Liver (tissue), 3 donors: Measurements from ENCODE around the gene STAT5B.

ENCODE experiments used
- ATF3 ChIP-seq: IDR thresholded peaks from 2 replicates; pipeline ENCODE4 v1.6.1; 2016; ENCODE audit warnings: antibody characterized with exemption
- CTCF ChIP-seq: fragments of 150-350 bp; IDR thresholded peaks from 2 replicates; pipeline ENCODE4 v1.5.1; 2017; ENCODE audit warnings: improper control_type of control experiment, low read depth, low read length; ENCODE audit not compliant: missing input control
- FOXA2 ChIP-seq: IDR thresholded peaks from 2 replicates; pipeline ENCODE4 v1.6.1; 2016; ENCODE audit warnings: antibody characterized with exemption
- donor health status: healthy.
- donor health status: healthy.

GRCh38 chr17:42180922-42181850, 95.0 kb downstream of the STAT5B start, which contains the start of gene KCNH4:
- TF ChIP-seq CTCF (peak; percentile 37), FOXA2 (no peak), ATF3 (no peak)
